ENCODE measurements around the gene TNFSF13.
"Not testable (repeated sequence)": the region's sequence is repeated elsewhere in the genome, so short reads cannot be mapped to it uniquely, and the experiment has no call there.

Gene TNFSF13

DNA sequence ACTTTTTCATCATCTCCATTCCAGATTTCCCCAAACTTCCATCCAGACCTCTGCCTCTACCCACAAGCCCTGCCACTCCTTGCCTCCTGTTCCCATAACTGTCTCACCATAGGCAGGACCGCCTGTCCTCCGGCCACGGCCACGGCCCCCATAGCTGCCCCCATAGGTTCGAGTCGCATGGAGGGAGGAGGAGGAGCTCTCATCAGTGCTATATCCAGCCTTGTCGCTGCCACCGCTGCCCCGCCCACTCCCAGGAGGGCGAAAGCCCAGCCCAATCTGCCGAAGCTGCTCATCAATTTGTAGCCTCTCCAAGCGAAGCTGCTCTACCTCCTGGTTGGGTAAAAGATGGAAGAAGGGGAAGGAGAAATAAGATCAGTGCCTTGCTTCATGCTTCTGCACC lies 34.7 kb downstream of the TNFSF13 start:
- DNase-seq: no peak

GRCh38 chr17:7597561-7597960 lies 39.0 kb downstream of the TNFSF13 start:
- DNase-seq: not testable (repeated sequence)

DNA sequence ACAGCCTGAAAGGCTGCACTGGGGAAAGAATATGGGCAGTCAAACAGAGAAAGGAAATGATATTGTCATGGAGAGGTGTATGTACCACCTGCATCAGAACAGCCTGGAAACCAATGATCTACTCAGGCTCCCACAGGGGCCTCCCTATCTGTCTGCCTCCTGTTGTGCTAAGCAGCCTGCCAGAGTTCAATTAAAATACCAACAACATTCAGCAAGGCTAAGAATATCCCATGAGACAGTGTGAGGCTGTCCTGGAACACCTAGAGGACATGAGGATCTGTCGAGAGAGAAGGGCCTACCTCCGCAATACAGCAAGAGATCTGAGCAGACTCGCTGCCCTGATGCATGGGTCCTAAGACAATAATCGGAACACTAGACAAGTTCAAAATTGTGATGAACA lies 47.7 kb downstream of the TNFSF13 start:
- DNase-seq: no peak

GRCh38 chr17:7610641-7611040 lies 52.1 kb downstream of the TNFSF13 start:
- no peak for DNase-seq

Measured in DMS53 (cell line).